Measurements from ENCODE around the gene P2RX4.

GRCh38 chr12:121166356-121166755 lies 43.6 kb upstream of the P2RX4 start:
- no peak for TF ChIP-seq CTCF (IDR thresholded peaks at IDR 0.05)
- no peak for TF ChIP-seq POLR2AphosphoS5 (IDR thresholded peaks at IDR 0.05)
- no peak for TF ChIP-seq EP300 (IDR thresholded peaks at IDR 0.05)

Data from upper lobe of left lung (tissue), 4 donors.